Vagina (tissue), 2 donors: ENCODE measurements around the gene OR11L1. TPM values are rescaled to one million over a fixed set of nuclear protein-coding genes. Genes with fewer than 3 reads are reported as not detected.

Experiments
- DNase-seq, 2 donors: peaks; one replicate each; pipeline ENCODE4 v3.0.0-alpha.2; 2017; ENCODE audit errors: extremely low spot score in 2 of 2
- H3K27ac ChIP-seq: fragments of 200-600 bp; sonication (generic); one replicate; pipeline ENCODE4 v1.5.1; 2019
- H3K27me3 ChIP-seq: fragments of 200-600 bp; sonication (generic); one replicate; pipeline ENCODE4 v1.5.1; 2019
- H3K36me3 ChIP-seq, 2 donors: fragments of 200-600 bp; sonication (generic); one replicate each; pipeline ENCODE4 v1.5.1; 2017 to 2019
- H3K4me1 ChIP-seq: fragments of 200-600 bp; sonication (generic); one replicate; pipeline ENCODE4 v1.5.1; 2019
- H3K4me3 ChIP-seq, 2 donors: fragments of 200-600 bp; sonication (generic); 1 replicate in 1 of 2; 2 replicates in 1 of 2; pipeline ENCODE4 v1.5.1; 2016 to 2019
- H3K9me3 ChIP-seq: fragments of 200-600 bp; sonication (generic); one replicate; pipeline ENCODE4 v1.5.1; 2019
- CTCF ChIP-seq, 3 experiments: fragments of 450-650 bp in 2 of 3; fragments of 200-600 bp in 1 of 3; sonication (generic) in 1 of 3; IDR thresholded peaks; one replicate each; pipeline ENCODE4 v1.5.1; 2017 to 2019; ENCODE audit warnings: antibody characterized with exemption in 3 of 3, mild to moderate bottlenecking in 2 of 3, moderate library complexity in 2 of 3
- POLR2A ChIP-seq, 2 donors: fragments of 450-650 bp; IDR thresholded peaks; one replicate each; pipeline ENCODE4 v1.6.1; 2017; ENCODE audit warnings: antibody characterized with exemption in 2 of 2, mild to moderate bottlenecking in 2 of 2, moderate library complexity in 2 of 2
- POLR2AphosphoS5 ChIP-seq, 2 donors: sonication (generic); formaldehyde crosslinking; IDR thresholded peaks; one replicate each; pipeline ENCODE4 v1.9.0; 2017; ENCODE audit warnings: antibody characterized with exemption in 2 of 2, mild to moderate bottlenecking in 2 of 2, low read depth in 1 of 2; ENCODE audit not compliant: insufficient read depth in 1 of 2
- intact Hi-C: fragments of 100-400 bp; cut with DNase I; formaldehyde crosslinking; loops from one replicate; pipeline ENCODE4 v1.15.1; 2023
- total RNA-seq: library from RNA; depleted of rRNA; stranded (reverse); fragments of >200 nt; gene quantifications from one replicate; pipeline ENCODE4 v1.2.3, GENCODE V29; 2016

Gene OR11L1
- total RNA-seq, 1 donor from 2014 or later = not detected

DNA sequence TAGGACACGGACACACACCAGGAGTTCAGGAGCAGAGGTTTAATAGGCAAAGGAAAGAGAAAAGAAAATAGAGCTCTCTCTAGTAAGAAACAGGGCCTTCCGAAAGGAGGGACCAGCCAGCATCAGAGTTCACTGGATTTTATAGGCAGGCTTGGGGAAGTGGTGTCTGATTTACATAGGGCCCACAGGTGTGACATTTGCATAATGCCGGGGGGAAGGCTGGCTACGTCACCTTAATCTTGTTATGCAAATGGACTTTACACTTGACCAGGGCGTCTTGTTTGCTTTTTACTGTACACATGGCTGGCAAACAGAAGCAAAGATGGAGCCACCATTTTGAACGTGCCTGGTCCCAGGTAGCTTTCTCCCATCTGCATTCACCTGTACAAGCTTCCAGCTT lies 17.7 kb downstream of the OR11L1 start, which contains the start of gene OR14A16:
Gene OR14A16 (minus strand): TSS at position 97 of the 400 bp plus-strand sequence. CDS start 8,390 bp downstream, outside the sequence.
- Histone ChIP-seq H3K4me1 (no peaks in the 10 kb centered on the region), H3K9me3 (no peaks in the 10 kb centered on the region), H3K27me3 (no peaks in the 10 kb centered on the region), H3K27ac (no peak within 1 kb of the TSS), H3K36me3 (no peaks in the 10 kb centered on the region), H3K4me3 (no peak within 1 kb of the TSS)
- no peak for TF ChIP-seq CTCF (IDR thresholded peaks at IDR 0.05)
- TF ChIP-seq POLR2A (IDR thresholded peaks at IDR 0.05) = no peak
- no peak for TF ChIP-seq POLR2AphosphoS5 (IDR thresholded peaks at IDR 0.05; ENCODE audit: insufficient read depth in 1 of 2, low read depth in 1 of 2)
- intact Hi-C loops = no loop called here
- no peak for DNase-seq

DNA sequence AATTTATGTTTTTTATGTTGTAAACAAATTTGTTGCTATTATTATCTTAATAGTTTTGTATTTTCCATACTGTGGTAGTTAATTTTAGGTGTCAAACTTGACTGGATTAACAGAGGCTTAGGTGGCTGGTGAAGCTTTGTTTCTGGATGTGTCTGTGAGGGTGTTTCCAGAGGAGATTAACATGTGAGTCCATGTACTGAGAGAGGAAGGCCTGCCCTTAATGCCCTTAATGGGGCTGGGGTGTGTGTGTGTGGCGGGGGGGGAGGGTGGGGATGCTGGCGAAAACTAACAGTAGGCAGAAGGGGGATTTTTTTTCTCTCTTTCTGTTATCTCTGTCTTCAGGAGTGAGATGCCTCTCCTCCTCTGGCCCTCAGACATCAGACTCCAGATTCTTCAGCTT lies 19.6 kb downstream of the OR11L1 start:
- intact Hi-C loops = no loop called here
- H3K27me3 ChIP-seq = no peaks in the 10 kb centered on the region
- DNase-seq = no peak
- no peak overlapping the region for H3K4me3 ChIP-seq
- TF ChIP-seq CTCF (IDR thresholded peaks at IDR 0.05) (no peak), POLR2AphosphoS5 (IDR thresholded peaks at IDR 0.05; ENCODE audit: insufficient read depth in 1 of 2, low read depth in 1 of 2) (no peak), POLR2A (IDR thresholded peaks at IDR 0.05) (no peak)
- H3K4me1 ChIP-seq = no peaks in the 10 kb centered on the region
- no peaks in the 10 kb centered on the region for H3K36me3 ChIP-seq
- H3K27ac ChIP-seq = no peak overlapping the region
- H3K9me3 ChIP-seq = no peaks in the 10 kb centered on the region

- Histone ChIP-seq H3K27me3 (no peaks in the 10 kb centered on the region), H3K4me1 (no peaks in the 10 kb centered on the region), H3K27ac (no peak overlapping the region), H3K36me3 (no peaks in the 10 kb centered on the region), H3K4me3 (no peak overlapping the region), H3K9me3 (no peaks in the 10 kb centered on the region)
- no peak for DNase-seq
- intact Hi-C loops = no loop called here
- TF ChIP-seq CTCF (IDR thresholded peaks at IDR 0.05) (no peak), POLR2AphosphoS5 (IDR thresholded peaks at IDR 0.05; ENCODE audit: insufficient read depth in 1 of 2, low read depth in 1 of 2) (no peak), POLR2A (IDR thresholded peaks at IDR 0.05) (no peak)
Observed at GRCh38 chr1:247812637-247813036, 29.1 kb downstream of the OR11L1 start.

GRCh38 chr1:247797518-247797917 lies 44.2 kb downstream of the OR11L1 start:
- Histone ChIP-seq H3K4me1 (no peaks in the 10 kb centered on the region), H3K27ac (no peak overlapping the region), H3K36me3 (no peaks in the 10 kb centered on the region), H3K27me3 (no peaks in the 10 kb centered on the region), H3K4me3 (no peak overlapping the region), H3K9me3 (no peaks in the 10 kb centered on the region)
- intact Hi-C loops = no loop called here
- no peak for DNase-seq
- TF ChIP-seq POLR2AphosphoS5 (IDR thresholded peaks at IDR 0.05; ENCODE audit: insufficient read depth in 1 of 2, low read depth in 1 of 2) = no peak
- TF ChIP-seq CTCF (IDR thresholded peaks at IDR 0.05) = no peak
- no peak for TF ChIP-seq POLR2A (IDR thresholded peaks at IDR 0.05)

Other genes with a start within 250 kb of the OR11L1 start
- not detected for gene OR2G3, start 236.3 kb downstream of the OR11L1 start, total RNA-seq
- not detected for gene OR13G1, start 162.2 kb downstream of the OR11L1 start, total RNA-seq
- gene OR6F1, start 125.2 kb downstream of the OR11L1 start, total RNA-seq = not detected
- gene OR14K1, start 103.3 kb downstream of the OR11L1 start, total RNA-seq = 1.5 TPM
- not detected for gene OR14A2, start 93.8 kb downstream of the OR11L1 start, total RNA-seq
- gene OR1C1, start 81.3 kb downstream of the OR11L1 start, total RNA-seq = not detected
- gene OR14A16, start 17.8 kb downstream of the OR11L1 start, total RNA-seq = not detected
- 4.7 TPM for gene TRIM58, start 15.3 kb upstream of the OR11L1 start, total RNA-seq
- gene OR2W3, start 53.7 kb upstream of the OR11L1 start, total RNA-seq = 3.9 TPM
- gene OR2T8, start 78.4 kb upstream of the OR11L1 start, total RNA-seq = 0.98 TPM
- gene OR2AJ1, start 83.0 kb upstream of the OR11L1 start, total RNA-seq = not detected
- not detected for gene OR2L8, start 107.0 kb upstream of the OR11L1 start, total RNA-seq
- gene OR2AK2, start 123.3 kb upstream of the OR11L1 start, total RNA-seq = not detected
- gene OR2L5, start 171.8 kb upstream of the OR11L1 start, total RNA-seq = not detected
- 0.25 TPM for gene OR2L2, start 188.2 kb upstream of the OR11L1 start, total RNA-seq
- not detected for gene OR2L3, start 204.9 kb upstream of the OR11L1 start, total RNA-seq